NOMO-1 treated with dmso at 0.1 percent for 144 hours (cell line): ENCODE data around the gene NR2E3.
A peak's percentile ranks its signal among the peaks of the same experiment; 100 is the strongest.

Experiments
- DNase-seq: peaks from one replicate; lab custom pipeline; 2025; ENCODE audit not compliant: unreplicated experiment; lab: John Stamatoyannopoulos, UW

NR2E3 gene

GRCh38 chr15:71790081-71790480 lies 20.3 kb upstream of the NR2E3 start:
- DNase-seq: no peak

- no peak for DNase-seq
Measured at GRCh38 chr15:71791975-71792374, 18.4 kb upstream of the NR2E3 start.

- DNase-seq: no peak
Measured at GRCh38 chr15:71792521-71792920, 17.8 kb upstream of the NR2E3 start.

GRCh38 chr15:71798641-71799040 lies 11.7 kb upstream of the NR2E3 start:
- DNase-seq: no peak

GRCh38 chr15:71800190-71800589 lies 10.2 kb upstream of the NR2E3 start:
- DNase-seq: no peak

- no peak for DNase-seq
Measured at GRCh38 chr15:71800835-71801745, 9.3 kb upstream of the NR2E3 start.

- no peak for DNase-seq
Measured at GRCh38 chr15:71801935-71802655, 8.3 kb upstream of the NR2E3 start.

- peak; percentile 4 for DNase-seq
Measured at GRCh38 chr15:71802770-71803169, 7.6 kb upstream of the NR2E3 start.

- no peak for DNase-seq
Measured at GRCh38 chr15:71804226-71804625, 6.1 kb upstream of the NR2E3 start.

- DNase-seq: no peak
Measured at GRCh38 chr15:71804695-71805470, 5.5 kb upstream of the NR2E3 start.

- DNase-seq: no peak
Measured at GRCh38 chr15:71806452-71806931, 3.9 kb upstream of the NR2E3 start.

- no peak for DNase-seq
Measured at GRCh38 chr15:71807125-71807629, 3.2 kb upstream of the NR2E3 start.

- no peak for DNase-seq
Measured at GRCh38 chr15:71807691-71808091, 2.7 kb upstream of the NR2E3 start.

- no peak for DNase-seq
Measured at GRCh38 chr15:71808311-71809020, 1.9 kb upstream of the NR2E3 start.

- no peak for DNase-seq
Measured at GRCh38 chr15:71809346-71809745, 1.0 kb upstream of the NR2E3 start.

- DNase-seq: no peak
Measured at GRCh38 chr15:71811036-71811736, 832 bp downstream of the NR2E3 start.

GRCh38 chr15:71811752-71812735 lies 1.7 kb downstream of the NR2E3 start:
- DNase-seq: no peak

GRCh38 chr15:71812966-71813722 lies 2.8 kb downstream of the NR2E3 start:
- DNase-seq: no peak
